GM12878 (cell line): ENCODE data around the gene MGRN1. TPM values are rescaled to one million over a fixed set of nuclear protein-coding genes. Genes with fewer than 3 reads are reported as not detected.
A peak's percentile ranks its signal among the peaks of the same experiment; 100 is the strongest.

Source experiments
- CBX3 ChIP-seq: fragments of 200-600 bp; sonication (generic); IDR thresholded peaks from 2 replicates; pipeline ENCODE4 v1.6.1; 2016; ENCODE audit warnings: low read depth, borderline replicate concordance
- CEBPB ChIP-seq, 2 experiments: fragments of 150-350 bp in 1 of 2; IDR thresholded peaks; 2 replicates each; pipeline ENCODE4 v1.6.1; 2012 to 2014; ENCODE audit warnings: low read depth in 2 of 2, low read length in 2 of 2, borderline replicate concordance in 1 of 2, inconsistent platforms in 1 of 2
- E2F8 ChIP-seq: fragments of 450-650 bp; IDR thresholded peaks from 2 replicates; pipeline ENCODE4 v1.6.1; 2018; ENCODE audit warnings: mild to moderate bottlenecking, low read depth, moderate library complexity; ENCODE audit not compliant: partially characterized antibody
- ELK1 ChIP-seq: IDR thresholded peaks from 2 replicates; pipeline ENCODE4 v1.6.1; 2012; ENCODE audit warnings: low read depth, low read length, improper control_type of control experiment
- ETV6 ChIP-seq, 2 experiments: fragments of 450-650 bp in 1 of 2; IDR thresholded peaks in 1 of 2; conservative IDR thresholded peaks in 1 of 2; 2 replicates each; pipeline ENCODE4 v1.6.1; 2014; ENCODE audit warnings: antibody characterized with exemption in 1 of 2, borderline replicate concordance in 1 of 2, low read depth in 1 of 2, mild to moderate bottlenecking in 1 of 2, moderate library complexity in 1 of 2
- FOXM1 ChIP-seq: IDR thresholded peaks from 2 replicates; pipeline ENCODE4 v1.6.1; 2012; ENCODE audit warnings: low read depth, mild to moderate bottlenecking, inconsistent platforms, low read length, moderate library complexity
- HCFC1 ChIP-seq: fragments of 150-350 bp; IDR thresholded peaks from 2 replicates; pipeline ENCODE4 v1.6.1; 2014; ENCODE audit warnings: low read length
- HDAC6 ChIP-seq: fragments of 200-600 bp; sonication (generic); IDR thresholded peaks from one replicate; pipeline ENCODE4 v1.8.0; 2017; ENCODE audit warnings: antibody characterized with exemption; ENCODE audit not compliant: unreplicated experiment
- KDM1A ChIP-seq: fragments of 200-600 bp; sonication (generic); IDR thresholded peaks from 2 replicates; pipeline ENCODE4 v1.6.1; 2016; ENCODE audit warnings: borderline replicate concordance
- NFYB ChIP-seq: IDR thresholded peaks from 2 replicates; pipeline ENCODE4 v1.6.1; 2011; ENCODE audit warnings: low read depth, mild to moderate bottlenecking, low read length, improper control_type of control experiment, moderate library complexity; ENCODE audit not compliant: insufficient read depth
- NR2C1 ChIP-seq: fragments of 450-650 bp; IDR thresholded peaks from 2 replicates; pipeline ENCODE4 v1.6.1; 2017; ENCODE audit warnings: antibody characterized with exemption, mild to moderate bottlenecking, moderate library complexity
- PAX5 ChIP-seq: IDR thresholded peaks from 2 replicates; pipeline ENCODE4 v1.6.1; 2011; ENCODE audit warnings: low read depth, low read length, borderline replicate concordance
- SIN3A ChIP-seq: IDR thresholded peaks from 2 replicates; pipeline ENCODE4 v1.6.1; 2012; ENCODE audit warnings: low read depth, low read length, improper control_type of control experiment
- SPI1 ChIP-seq: IDR thresholded peaks from 2 replicates; pipeline ENCODE4 v1.6.1; 2011; ENCODE audit warnings: low read depth, mild to moderate bottlenecking, low read length, moderate library complexity, borderline replicate concordance; ENCODE audit not compliant: insufficient read depth
- TARDBP ChIP-seq: IDR thresholded peaks from 2 replicates; pipeline ENCODE4 v1.6.1; 2016; ENCODE audit warnings: borderline replicate concordance
- USF2 ChIP-seq: IDR thresholded peaks from 2 replicates; pipeline ENCODE4 v1.6.1; 2011; ENCODE audit warnings: low read depth, low read length, improper control_type of control experiment, borderline replicate concordance
- ZZZ3 ChIP-seq: IDR thresholded peaks from 2 replicates; pipeline ENCODE4 v1.6.1; 2011; ENCODE audit warnings: low read depth; ENCODE audit not compliant: control insufficient read depth, insufficient read length
- polyA plus RNA-seq, 11 experiments: library from polyadenylated mRNA; depleted of rRNA in 4 of 11; unstranded in 6 of 11; stranded (reverse) in 5 of 11; fragments of >200 nt; fragmentation: Nextera tagmentation in 4 of 11; fragmentation: Illumina TruSeq in 1 of 11; extraction: Ambion mirVana in 4 of 11; extraction: Trizol in 1 of 11; gene quantifications; 1 replicate in 1 of 11; 2 replicates in 10 of 11; pipeline versions ENCODE4 v1.2.1 to v1.2.3, GENCODE V29; 2011 to 2016; ENCODE audit warnings: inconsistent platforms in 2 of 11, missing spikeins in 2 of 11, low read depth in 1 of 11
- total RNA-seq, 4 experiments: library from RNA; depleted of rRNA in 3 of 4; stranded (reverse); fragments of >200 nt in 3 of 4; fragmentation: Illumina TruSeq in 1 of 4; extraction: Trizol in 1 of 4; gene quantifications; 2 replicates each; pipeline versions ENCODE4 v1.2.1 to v1.2.3, GENCODE V29; 2013 to 2021
- TF ChIP-seq, protein P1 (sequence below): fragments of 450-650 bp; IDR thresholded peaks from 2 replicates; pipeline ENCODE4 v1.6.1; 2017; ENCODE audit warnings: mild to moderate bottlenecking, moderate library complexity
- TF ChIP-seq, protein P2 (sequence below): fragments of 450-650 bp; IDR thresholded peaks from 2 replicates; pipeline ENCODE4 v1.6.1; 2016; ENCODE audit warnings: mild to moderate bottlenecking

The MGRN1 gene
- total and polyA plus RNA-seq, 10 of the 15 experiments (the other 5 are each of a cell fraction or from before 2014, with no cell fraction given) = 0.35 to 86.7 (median 14.6) TPM

- TF ChIP-seq TARDBP (no peak), CEBPB (IDR thresholded peaks at IDR 0.05; ENCODE audit: borderline replicate concordance in 1 of 2, low read depth in 2 of 2, low read length in 2 of 2) (no peak), KDM1A (no peak), NR2C1 (peak; percentile 72), PAX5 (no peak), HDAC6 (no peak), NFYB (peak; percentile 93), ZZZ3 (no peak), CBX3 (no peak), USF2 (no peak), FOXM1 (no peak), ELK1 (peak; percentile 1; the same call in 1 of the 2 replicates), SPI1 (no peak), HCFC1 (no peak; the same call in 1 of the 2 replicates), E2F8 (no peak), ETV6 (conservative IDR thresholded peaks at IDR 0.05 in 1 of 2, IDR thresholded peaks at IDR 0.05 in 1 of 2; ENCODE audit: borderline replicate concordance in 1 of 2, low read depth in 1 of 2) (no peak), SIN3A (no peak; the same call in 1 of the 2 replicates)
- TF ChIP-seq, protein P1, sequence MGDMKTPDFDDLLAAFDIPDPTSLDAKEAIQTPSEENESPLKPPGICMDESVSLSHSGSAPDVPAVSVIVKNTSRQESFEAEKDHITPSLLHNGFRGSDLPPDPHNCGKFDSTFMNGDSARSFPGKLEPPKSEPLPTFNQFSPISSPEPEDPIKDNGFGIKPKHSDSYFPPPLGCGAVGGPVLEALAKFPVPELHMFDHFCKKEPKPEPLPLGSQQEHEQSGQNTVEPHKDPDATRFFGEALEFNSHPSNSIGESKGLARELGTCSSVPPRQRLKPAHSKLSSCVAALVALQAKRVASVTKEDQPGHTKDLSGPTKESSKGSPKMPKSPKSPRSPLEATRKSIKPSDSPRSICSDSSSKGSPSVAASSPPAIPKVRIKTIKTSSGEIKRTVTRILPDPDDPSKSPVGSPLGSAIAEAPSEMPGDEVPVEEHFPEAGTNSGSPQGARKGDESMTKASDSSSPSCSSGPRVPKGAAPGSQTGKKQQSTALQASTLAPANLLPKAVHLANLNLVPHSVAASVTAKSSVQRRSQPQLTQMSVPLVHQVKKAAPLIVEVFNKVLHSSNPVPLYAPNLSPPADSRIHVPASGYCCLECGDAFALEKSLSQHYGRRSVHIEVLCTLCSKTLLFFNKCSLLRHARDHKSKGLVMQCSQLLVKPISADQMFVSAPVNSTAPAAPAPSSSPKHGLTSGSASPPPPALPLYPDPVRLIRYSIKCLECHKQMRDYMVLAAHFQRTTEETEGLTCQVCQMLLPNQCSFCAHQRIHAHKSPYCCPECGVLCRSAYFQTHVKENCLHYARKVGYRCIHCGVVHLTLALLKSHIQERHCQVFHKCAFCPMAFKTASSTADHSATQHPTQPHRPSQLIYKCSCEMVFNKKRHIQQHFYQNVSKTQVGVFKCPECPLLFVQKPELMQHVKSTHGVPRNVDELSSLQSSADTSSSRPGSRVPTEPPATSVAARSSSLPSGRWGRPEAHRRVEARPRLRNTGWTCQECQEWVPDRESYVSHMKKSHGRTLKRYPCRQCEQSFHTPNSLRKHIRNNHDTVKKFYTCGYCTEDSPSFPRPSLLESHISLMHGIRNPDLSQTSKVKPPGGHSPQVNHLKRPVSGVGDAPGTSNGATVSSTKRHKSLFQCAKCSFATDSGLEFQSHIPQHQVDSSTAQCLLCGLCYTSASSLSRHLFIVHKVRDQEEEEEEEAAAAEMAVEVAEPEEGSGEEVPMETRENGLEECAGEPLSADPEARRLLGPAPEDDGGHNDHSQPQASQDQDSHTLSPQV = no peak
- TF ChIP-seq, protein P2, sequence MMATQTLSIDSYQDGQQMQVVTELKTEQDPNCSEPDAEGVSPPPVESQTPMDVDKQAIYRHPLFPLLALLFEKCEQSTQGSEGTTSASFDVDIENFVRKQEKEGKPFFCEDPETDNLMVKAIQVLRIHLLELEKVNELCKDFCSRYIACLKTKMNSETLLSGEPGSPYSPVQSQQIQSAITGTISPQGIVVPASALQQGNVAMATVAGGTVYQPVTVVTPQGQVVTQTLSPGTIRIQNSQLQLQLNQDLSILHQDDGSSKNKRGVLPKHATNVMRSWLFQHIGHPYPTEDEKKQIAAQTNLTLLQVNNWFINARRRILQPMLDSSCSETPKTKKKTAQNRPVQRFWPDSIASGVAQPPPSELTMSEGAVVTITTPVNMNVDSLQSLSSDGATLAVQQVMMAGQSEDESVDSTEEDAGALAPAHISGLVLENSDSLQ = peak; percentile 73
Observed at GRCh38 chr16:4693296-4693955, 68.8 kb downstream of the MGRN1 start, which contains the start of gene NUDT16L1 (continued).
